SK-N-DZ (cell line): ENCODE results near the gene AFAP1.
A peak's percentile ranks its signal among the peaks of the same experiment; 100 is the strongest.

Source experiments
- DNase-seq: peaks from one replicate; pipeline ENCODE4 v3.0.0-alpha.2; 2015; ENCODE audit warnings: low spot score

The AFAP1 gene

GRCh38 chr4:7770224-7771050 lies 169.2 kb downstream of the AFAP1 start:
- no peak for DNase-seq

GRCh38 chr4:7769396-7770223 lies 170.1 kb downstream of the AFAP1 start:
- no peak for DNase-seq

GRCh38 chr4:7768736-7769135 lies 170.9 kb downstream of the AFAP1 start:
- no peak for DNase-seq

- no peak for DNase-seq
Measured at GRCh38 chr4:7767966-7768365, 171.7 kb downstream of the AFAP1 start.

GRCh38 chr4:7767526-7767925 lies 172.1 kb downstream of the AFAP1 start:
- no peak for DNase-seq

- no peak for DNase-seq
Measured at GRCh38 chr4:7766661-7767345, 172.9 kb downstream of the AFAP1 start.

GRCh38 chr4:7766086-7766485 lies 173.6 kb downstream of the AFAP1 start:
- DNase-seq, result no peak

GRCh38 chr4:7765666-7766065 lies 174.0 kb downstream of the AFAP1 start:
- no peak for DNase-seq

- no peak for DNase-seq
Measured at GRCh38 chr4:7764466-7764865, 175.2 kb downstream of the AFAP1 start.

- no peak for DNase-seq
Measured at GRCh38 chr4:7763788-7764187, 175.9 kb downstream of the AFAP1 start.

- DNase-seq, result no peak
Measured at GRCh38 chr4:7763106-7763505, 176.6 kb downstream of the AFAP1 start.

GRCh38 chr4:7762376-7763030 lies 177.2 kb downstream of the AFAP1 start:
- no peak for DNase-seq

GRCh38 chr4:7761720-7762119 lies 177.9 kb downstream of the AFAP1 start:
- peak; percentile 35 for DNase-seq

GRCh38 chr4:7761312-7761711 lies 178.3 kb downstream of the AFAP1 start:
- DNase-seq, result no peak

- DNase-seq, result no peak
Measured at GRCh38 chr4:7760706-7761105, 179.0 kb downstream of the AFAP1 start.

- no peak for DNase-seq
Measured at GRCh38 chr4:7760228-7760627, 179.4 kb downstream of the AFAP1 start.

GRCh38 chr4:7759635-7760034 lies 180.0 kb downstream of the AFAP1 start:
- DNase-seq, result no peak

GRCh38 chr4:7759216-7759615 lies 180.4 kb downstream of the AFAP1 start:
- no peak for DNase-seq

- DNase-seq, result no peak
Measured at GRCh38 chr4:7758476-7758875, 181.2 kb downstream of the AFAP1 start.

- DNase-seq, result no peak
Measured at GRCh38 chr4:7757501-7758471, 181.9 kb downstream of the AFAP1 start.
